MM.1S (cell line): ENCODE data around the gene ADGRV1.

ENCODE experiments used
- DNase-seq: peaks from one replicate; pipeline ENCODE4 v3.0.0-alpha.2; 2015
- H2AFZ ChIP-seq: fragments of 300-600 bp; sonication (generic); 2 replicates; pipeline ENCODE4 v1.6.0; 2016; ENCODE audit warnings: antibody characterized with exemption, low read length
- H3F3A ChIP-seq: fragments of 300-600 bp; sonication (generic); 2 replicates; pipeline ENCODE4 v1.6.1; 2016; ENCODE audit warnings: mild to moderate bottlenecking, antibody characterized with exemption, low read length, moderate library complexity, mixed read lengths; ENCODE audit not compliant: insufficient read depth
- H3K27ac ChIP-seq: fragments of 300-600 bp; sonication (generic); 2 replicates; pipeline ENCODE4 v1.5.1; 2016; ENCODE audit warnings: mild to moderate bottlenecking, low read length
- H3K27me3 ChIP-seq: fragments of 300-600 bp; sonication (generic); replicated peaks from 2 replicates; pipeline ENCODE4 v1.6.0; 2016; ENCODE audit warnings: low read length; ENCODE audit not compliant: insufficient read depth
- H3K36me3 ChIP-seq: fragments of 300-600 bp; sonication (generic); replicated peaks from 2 replicates; pipeline ENCODE4 v1.6.1; 2016; ENCODE audit warnings: mild to moderate bottlenecking, low read length, mixed read lengths; ENCODE audit not compliant: insufficient read depth
- H3K4me1 ChIP-seq: fragments of 300-600 bp; sonication (generic); 2 replicates; pipeline ENCODE4 v1.6.1; 2016; ENCODE audit warnings: low read length, mixed read lengths
- H3K4me2 ChIP-seq: fragments of 300-600 bp; sonication (generic); 2 replicates; pipeline ENCODE4 v1.6.0; 2016; ENCODE audit warnings: low read depth, low read length
- H3K4me3 ChIP-seq: fragments of 300-600 bp; sonication (generic); 2 replicates; pipeline ENCODE4 v1.5.1; 2016; ENCODE audit warnings: low read length, mixed read lengths
- H3K79me2 ChIP-seq: fragments of 300-600 bp; sonication (generic); 2 replicates; pipeline ENCODE4 v1.6.1; 2016; ENCODE audit warnings: mixed run types, low read length, mixed read lengths
- H3K9ac ChIP-seq: fragments of 300-600 bp; sonication (generic); 2 replicates; pipeline ENCODE4 v1.6.1; 2016; ENCODE audit warnings: low read length, mixed read lengths
- H3K9me2 ChIP-seq: fragments of 300-600 bp; sonication (generic); replicated peaks from 2 replicates; pipeline ENCODE4 v1.6.1; 2016; ENCODE audit warnings: mild to moderate bottlenecking, low read length, mixed read lengths; ENCODE audit not compliant: insufficient read depth
- H3K9me3 ChIP-seq: fragments of 300-600 bp; sonication (generic); replicated peaks from 2 replicates; pipeline ENCODE4 v1.6.1; 2016; ENCODE audit warnings: mild to moderate bottlenecking, low read length, mixed read lengths; ENCODE audit not compliant: insufficient read depth
- H4K20me1 ChIP-seq: fragments of 300-600 bp; sonication (generic); 2 replicates; pipeline ENCODE4 v1.6.1; 2016; ENCODE audit warnings: mild to moderate bottlenecking, low read length, moderate library complexity, mixed read lengths; ENCODE audit not compliant: insufficient read depth
- CTCF ChIP-seq: fragments of 300-600 bp; sonication (generic); IDR thresholded peaks from 2 replicates; pipeline ENCODE4 v1.5.1; 2016; ENCODE audit warnings: antibody characterized with exemption, low read length, mixed read lengths
- EZH2 ChIP-seq: fragments of 300-600 bp; sonication (generic); optimal IDR thresholded peaks from 2 replicates; pipeline ENCODE3; 2017; ENCODE audit warnings: low read depth, mild to moderate bottlenecking, antibody characterized with exemption, low read length, mixed read lengths
- EZH2phosphoT487 ChIP-seq: fragments of 300-600 bp; sonication (generic); IDR thresholded peaks from 2 replicates; pipeline ENCODE4 v1.6.1; 2018; ENCODE audit warnings: antibody characterized with exemption, low read length

ADGRV1 gene

GRCh38 chr5:91171322-91171721 lies 612.7 kb downstream of the ADGRV1 start:
- Histone ChIP-seq H3K79me2 (no peaks in the 10 kb centered on the region), H3K4me2 (no peak overlapping the region), H3K27ac (no peak overlapping the region), H3K36me3 (no peaks in the 10 kb centered on the region), H3F3A (no peaks in the 10 kb centered on the region), H3K4me3 (no peak overlapping the region), H2AFZ (no peak overlapping the region), H3K4me1 (peaks cover 2% of the 10 kb centered on the region), H3K9me3 (no peaks in the 10 kb centered on the region), H3K9me2 (no peaks in the 10 kb centered on the region), H4K20me1 (no peaks in the 10 kb centered on the region), H3K9ac (no peak overlapping the region), H3K27me3 (no peaks in the 10 kb centered on the region)
- TF ChIP-seq EZH2 (no peak), CTCF (no peak), EZH2phosphoT487 (no peak)
- DNase-seq, result no peak

DNA sequence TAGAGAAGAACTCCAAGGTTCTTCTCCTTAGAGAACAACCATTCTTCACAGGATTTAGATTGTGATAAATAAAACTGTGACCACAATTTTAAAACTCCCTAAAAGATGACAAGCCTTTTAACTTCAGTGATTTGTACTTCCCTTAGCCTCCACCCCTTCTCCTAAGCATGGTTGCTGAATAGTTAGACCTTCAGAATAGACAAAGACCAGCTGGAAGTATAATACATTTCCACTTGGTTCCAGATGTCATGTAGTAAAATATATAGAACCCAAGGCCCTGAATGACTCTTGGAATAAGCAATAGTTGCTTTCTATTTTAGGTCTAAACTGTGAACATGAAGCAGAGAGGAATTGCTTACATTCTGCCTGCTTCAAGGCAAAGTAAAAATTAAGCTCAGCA lies 615.8 kb downstream of the ADGRV1 start:
- Histone ChIP-seq H2AFZ (no peak overlapping the region), H3K27me3 (no peaks in the 10 kb centered on the region), H3K4me3 (no peak overlapping the region), H3K79me2 (no peaks in the 10 kb centered on the region), H3K9me3 (no peaks in the 10 kb centered on the region), H3K4me2 (no peak overlapping the region), H3K27ac (no peak overlapping the region), H3K36me3 (no peaks in the 10 kb centered on the region), H3K9me2 (no peaks in the 10 kb centered on the region), H3K9ac (no peak overlapping the region), H3K4me1 (peaks cover 12% of the 10 kb centered on the region), H4K20me1 (no peaks in the 10 kb centered on the region), H3F3A (no peaks in the 10 kb centered on the region)
- TF ChIP-seq CTCF (no peak), EZH2 (no peak), EZH2phosphoT487 (no peak)
- no peak for DNase-seq

DNA sequence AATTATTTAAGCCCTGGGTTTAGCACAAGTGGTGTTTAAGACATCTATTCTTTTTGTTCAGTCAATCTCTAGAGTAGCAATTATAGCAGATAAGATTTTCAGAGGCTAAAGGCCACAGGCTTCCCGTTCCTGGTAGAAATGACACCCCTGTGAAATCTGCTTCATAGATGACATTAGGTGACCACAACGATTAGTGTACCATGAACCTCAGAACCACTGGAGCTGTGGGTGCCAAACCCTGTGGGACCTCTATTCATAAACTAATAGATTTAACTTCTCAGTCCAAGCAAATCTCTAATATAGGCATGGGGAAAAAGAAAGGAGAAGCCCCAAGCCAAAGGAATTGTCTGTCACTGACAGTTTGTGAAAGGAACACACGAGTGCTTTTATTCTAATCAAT lies 617.1 kb downstream of the ADGRV1 start:
- no peak overlapping the region for H3K4me2 ChIP-seq
- H4K20me1 ChIP-seq, result no peaks in the 10 kb centered on the region
- no peak overlapping the region for H3K9ac ChIP-seq
- TF ChIP-seq EZH2, result no peak
- no peak for TF ChIP-seq CTCF
- TF ChIP-seq EZH2phosphoT487, result no peak
- no peaks in the 10 kb centered on the region for H3K79me2 ChIP-seq
- no peaks in the 10 kb centered on the region for H3K36me3 ChIP-seq
- no peaks in the 10 kb centered on the region for H3K27me3 ChIP-seq
- H2AFZ ChIP-seq, result no peak overlapping the region
- H3K4me3 ChIP-seq, result no peak overlapping the region
- DNase-seq, result no peak
- no peaks in the 10 kb centered on the region for H3F3A ChIP-seq
- no peaks in the 10 kb centered on the region for H3K9me2 ChIP-seq
- no peak overlapping the region for H3K27ac ChIP-seq
- no peaks in the 10 kb centered on the region for H3K9me3 ChIP-seq
- H3K4me1 ChIP-seq, result peaks cover 12% of the 10 kb centered on the region
